NT2/D1 (cell line): ENCODE measurements around the gene ZNF273.

Experiments used
- DNase-seq: peaks from one replicate; pipeline ENCODE4 v3.0.0-alpha.2; 2011; ENCODE audit warnings: low read depth, low spot score
- H3K27me3 ChIP-seq: 2 replicates; pipeline ENCODE4 v1.6.0; 2011; ENCODE audit warnings: mild to moderate bottlenecking; ENCODE audit not compliant: insufficient read length, insufficient read depth
- H3K36me3 ChIP-seq: 2 replicates; pipeline ENCODE4 v1.6.1; 2011; ENCODE audit warnings: mild to moderate bottlenecking, low read length, mixed read lengths; ENCODE audit not compliant: insufficient read depth, insufficient read length
- H3K4me1 ChIP-seq: 2 replicates; pipeline ENCODE4 v1.5.1; 2011; ENCODE audit not compliant: insufficient read depth, insufficient read length
- H3K4me3 ChIP-seq: 2 replicates; pipeline ENCODE4 v1.5.1; 2011; ENCODE audit warnings: low read depth; ENCODE audit not compliant: insufficient read length
- H3K9ac ChIP-seq: 2 replicates; pipeline ENCODE4 v1.6.0; 2011; ENCODE audit warnings: low read depth; ENCODE audit not compliant: insufficient read length
- H3K9me3 ChIP-seq: 2 replicates; pipeline ENCODE4 v1.5.1; 2011; ENCODE audit warnings: mild to moderate bottlenecking, low read length; ENCODE audit not compliant: insufficient read depth
- SUZ12 ChIP-seq: IDR thresholded peaks from 2 replicates; pipeline ENCODE4 v1.6.1; 2011; ENCODE audit not compliant: insufficient read length, insufficient read depth; ENCODE audit errors: extremely low read depth
- YY1 ChIP-seq: IDR thresholded peaks from 2 replicates; pipeline ENCODE4 v1.6.1; 2011; ENCODE audit not compliant: insufficient read length, insufficient read depth
- ZNF274 ChIP-seq: IDR thresholded peaks from 2 replicates; pipeline ENCODE4 v1.6.1; 2011; ENCODE audit warnings: mild to moderate bottlenecking, low read depth, low read length

The ZNF273 gene

DNA sequence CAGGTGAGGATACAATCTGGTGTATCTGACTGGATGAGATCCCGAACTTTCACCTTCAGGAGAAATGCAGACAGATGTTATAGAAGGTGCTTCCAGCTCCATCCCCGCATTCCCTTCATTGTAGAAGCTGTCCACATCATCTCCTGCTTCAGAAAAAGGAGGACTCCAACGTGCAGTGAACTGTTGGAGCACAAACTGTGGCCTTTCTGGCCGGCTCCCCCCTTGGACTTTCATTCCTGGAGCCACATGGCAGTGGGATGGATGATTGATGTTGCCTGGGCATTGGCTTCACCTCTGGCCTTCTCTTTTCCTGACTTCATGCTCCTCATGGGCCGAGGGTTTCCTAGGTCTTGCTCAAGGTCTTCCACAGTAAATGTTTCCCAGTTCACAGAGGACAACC lies 29.6 kb upstream of the ZNF273 start:
- H3K36me3 ChIP-seq = no peaks in the 10 kb centered on the region
- no peak for DNase-seq
- H3K27me3 ChIP-seq = peaks cover 27% of the 10 kb centered on the region

DNA sequence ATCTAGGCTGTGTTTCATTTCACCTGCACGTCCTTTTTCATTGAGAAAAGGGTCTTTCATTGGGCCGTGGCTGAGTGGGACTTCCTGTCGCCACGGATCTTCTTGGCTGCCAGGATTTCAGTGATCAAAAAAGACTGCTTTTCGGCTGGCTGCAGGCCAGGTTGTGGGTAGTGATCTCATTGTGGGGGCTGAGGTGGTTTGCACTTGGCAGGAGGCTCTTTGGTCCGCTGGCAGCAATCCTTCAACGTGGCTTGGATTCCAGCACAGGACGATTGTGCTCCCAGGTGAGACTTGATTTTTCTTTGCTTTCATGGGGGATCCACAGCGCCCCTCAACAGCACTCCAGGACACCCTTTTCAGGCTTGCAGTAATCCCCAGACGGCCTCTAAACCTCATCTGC lies 29.0 kb upstream of the ZNF273 start:
- Histone ChIP-seq H3K9ac (no peak overlapping the region), H3K9me3 (peaks cover 11% of the 10 kb centered on the region; the same call in 1 of the 2 replicates), H3K36me3 (no peaks in the 10 kb centered on the region), H3K27me3 (peaks cover 27% of the 10 kb centered on the region), H3K4me1 (peaks cover 8% of the 10 kb centered on the region), H3K4me3 (no peak overlapping the region)
- no peak for DNase-seq
- TF ChIP-seq SUZ12 (no peak), ZNF274 (no peak), YY1 (no peak)

More for the DNA sequence above, 29.6 kb upstream of the ZNF273 start:
- Histone ChIP-seq H3K4me3 (no peak overlapping the region), H3K4me1 (peaks cover 8% of the 10 kb centered on the region), H3K9me3 (peaks cover 11% of the 10 kb centered on the region; the same call in 1 of the 2 replicates), H3K9ac (no peak overlapping the region)
- TF ChIP-seq YY1 = no peak
- TF ChIP-seq ZNF274 = no peak
- no peak for TF ChIP-seq SUZ12

DNA sequence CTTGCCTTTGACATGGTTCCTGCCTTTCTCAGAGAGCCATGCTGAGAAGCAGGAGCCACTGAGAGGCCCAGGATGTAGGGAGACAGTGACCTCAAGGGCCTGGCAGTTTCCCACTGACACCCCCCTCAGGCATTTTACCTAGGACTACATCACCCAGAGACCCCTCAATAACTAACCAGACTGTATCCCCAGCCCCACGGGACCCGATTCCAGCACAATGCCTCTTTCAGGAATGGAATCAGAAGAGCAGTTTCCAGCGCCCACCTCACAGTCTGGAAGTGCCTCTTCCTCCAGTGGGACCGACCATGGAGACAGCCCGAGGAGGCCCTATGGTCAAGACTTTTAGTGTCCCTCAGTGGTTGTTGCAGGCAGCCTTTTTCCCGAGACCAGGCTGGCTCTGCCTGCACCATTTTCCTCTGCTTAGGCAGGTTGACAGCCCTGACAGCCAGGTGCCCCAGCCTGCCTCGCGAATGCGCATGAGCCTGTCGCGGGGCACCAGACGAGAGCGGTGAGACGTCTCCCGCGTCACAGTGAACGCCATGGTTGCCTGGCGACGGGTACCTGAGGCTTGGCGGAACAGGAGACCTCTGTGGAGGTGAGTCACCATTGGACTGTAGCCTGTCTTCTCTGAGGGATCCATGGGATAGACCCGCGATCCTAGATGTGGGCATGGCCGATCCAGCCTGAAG lies 28.4 kb upstream of the ZNF273 start:
- H3K9ac ChIP-seq = no peak overlapping the region
- peaks cover 11% of the 10 kb centered on the region; the same call in 1 of the 2 replicates for H3K9me3 ChIP-seq
- DNase-seq = no peak
- TF ChIP-seq SUZ12 (no peak), ZNF274 (no peak), YY1 (no peak)
- H3K4me3 ChIP-seq = no peak overlapping the region
- peaks cover 8% of the 10 kb centered on the region for H3K4me1 ChIP-seq
- peaks cover 27% of the 10 kb centered on the region for H3K27me3 ChIP-seq
- H3K36me3 ChIP-seq = no peaks in the 10 kb centered on the region

DNA sequence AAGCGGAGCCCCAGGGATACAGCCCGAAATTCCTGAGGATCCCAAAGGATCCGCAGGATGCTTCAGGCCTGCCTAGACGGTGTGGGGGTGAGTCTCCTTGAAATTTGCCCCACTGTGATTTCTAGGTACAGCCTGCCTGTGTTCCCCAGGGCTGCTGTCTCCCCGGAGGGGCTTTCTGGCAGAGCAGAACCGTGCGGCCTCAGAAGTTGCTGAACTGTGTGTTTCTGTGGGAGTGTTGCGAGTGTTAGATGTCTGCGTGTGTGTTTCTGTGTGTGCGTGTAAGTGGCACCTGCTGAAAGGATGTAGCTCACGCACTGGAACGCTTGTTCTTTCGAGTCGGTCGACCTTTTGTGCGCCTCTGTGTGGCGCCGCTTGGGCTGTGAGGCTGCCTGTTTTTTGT lies 27.8 kb upstream of the ZNF273 start:
- Histone ChIP-seq H3K27me3 (peaks cover 27% of the 10 kb centered on the region), H3K9me3 (peaks cover 10% of the 10 kb centered on the region; the same call in 1 of the 2 replicates), H3K4me1 (peaks cover 8% of the 10 kb centered on the region), H3K9ac (no peak overlapping the region), H3K4me3 (no peak overlapping the region), H3K36me3 (no peaks in the 10 kb centered on the region)
- no peak for DNase-seq
- TF ChIP-seq ZNF274 = no peak
- TF ChIP-seq YY1 = no peak
- no peak for TF ChIP-seq SUZ12

GRCh38 chr7:64875658-64876406 lies 27.2 kb upstream of the ZNF273 start:
- peaks cover 8% of the 10 kb centered on the region for H3K4me1 ChIP-seq
- H3K9me3 ChIP-seq = peaks cover 15% of the 10 kb centered on the region; the same call in 1 of the 2 replicates
- no peaks in the 10 kb centered on the region for H3K36me3 ChIP-seq
- no peak for DNase-seq
- no peak for TF ChIP-seq YY1
- no peak for TF ChIP-seq ZNF274
- no peak for TF ChIP-seq SUZ12
- peaks cover 27% of the 10 kb centered on the region for H3K27me3 ChIP-seq
- no peak overlapping the region for H3K4me3 ChIP-seq
- no peak overlapping the region for H3K9ac ChIP-seq

GRCh38 chr7:64876792-64877713 lies 26.0 kb upstream of the ZNF273 start:
- Histone ChIP-seq H3K27me3 (peaks cover 27% of the 10 kb centered on the region), H3K9ac (peak overlapping the region; percentile 71), H3K9me3 (peaks cover 26% of the 10 kb centered on the region; the same call in 1 of the 2 replicates), H3K4me3 (peak overlapping the region; percentile 19), H3K36me3 (no peaks in the 10 kb centered on the region), H3K4me1 (peaks cover 12% of the 10 kb centered on the region)
- peak; percentile 82 for DNase-seq
- no peak for TF ChIP-seq SUZ12
- no peak for TF ChIP-seq YY1
- no peak for TF ChIP-seq ZNF274
